ENCODE data around the gene TFCP2L1.

The TFCP2L1 gene

GRCh38 chr2:121175326-121175725 lies 109.7 kb downstream of the TFCP2L1 start:
- Histone ChIP-seq H3K4me1 (ENCODE audit: control insufficient read depth, insufficient read depth, low read length) (no peaks in the 10 kb centered on the region), H3K4me3 (ENCODE audit: low read length) (no peak overlapping the region), H3K36me3 (ENCODE audit: control insufficient read depth, insufficient read depth, low read length) (no peaks in the 10 kb centered on the region), H3K27me3 (ENCODE audit: control insufficient read depth, insufficient read depth, low read length) (no peaks in the 10 kb centered on the region), H3K9ac (ENCODE audit: low read length) (no peak overlapping the region), H3K27ac (ENCODE audit: low read depth, low read length) (no peak overlapping the region)

- Histone ChIP-seq H3K36me3 (ENCODE audit: control insufficient read depth, insufficient read depth, low read length) (no peaks in the 10 kb centered on the region), H3K4me3 (ENCODE audit: low read length) (no peak overlapping the region), H3K27ac (ENCODE audit: low read depth, low read length) (no peak overlapping the region), H3K9ac (ENCODE audit: low read length) (no peak overlapping the region), H3K27me3 (ENCODE audit: control insufficient read depth, insufficient read depth, low read length) (no peaks in the 10 kb centered on the region), H3K4me1 (ENCODE audit: control insufficient read depth, insufficient read depth, low read length) (no peaks in the 10 kb centered on the region)
These were observed 111.2 kb downstream of the TFCP2L1 start for GRCh38 chr2:121173806-121174205.

- no peak overlapping the region for H3K27ac ChIP-seq (ENCODE audit: low read depth, low read length)
These were observed 111.9 kb downstream of the TFCP2L1 start for GRCh38 chr2:121173112-121173511.

GRCh38 chr2:121172456-121172855 lies 112.5 kb downstream of the TFCP2L1 start:
- Histone ChIP-seq H3K4me3 (ENCODE audit: low read length) (no peak overlapping the region), H3K4me1 (ENCODE audit: control insufficient read depth, insufficient read depth, low read length) (no peaks in the 10 kb centered on the region), H3K9ac (ENCODE audit: low read length) (no peak overlapping the region), H3K27ac (ENCODE audit: low read depth, low read length) (no peak overlapping the region), H3K27me3 (ENCODE audit: control insufficient read depth, insufficient read depth, low read length) (no peaks in the 10 kb centered on the region), H3K36me3 (ENCODE audit: control insufficient read depth, insufficient read depth, low read length) (no peaks in the 10 kb centered on the region)

More at GRCh38 chr2:121173112-121173511, 111.9 kb downstream of the TFCP2L1 start:
- no peak overlapping the region for H3K9ac ChIP-seq (ENCODE audit: low read length)
- H3K4me3 ChIP-seq (ENCODE audit: low read length): no peak overlapping the region
- no peaks in the 10 kb centered on the region for H3K4me1 ChIP-seq (ENCODE audit: control insufficient read depth, insufficient read depth, low read length)
- no peaks in the 10 kb centered on the region for H3K27me3 ChIP-seq (ENCODE audit: control insufficient read depth, insufficient read depth, low read length)
- H3K36me3 ChIP-seq (ENCODE audit: control insufficient read depth, insufficient read depth, low read length): no peaks in the 10 kb centered on the region

GRCh38 chr2:121171625-121172119 lies 113.3 kb downstream of the TFCP2L1 start:
- Histone ChIP-seq H3K36me3 (ENCODE audit: control insufficient read depth, insufficient read depth, low read length) (no peaks in the 10 kb centered on the region), H3K27ac (ENCODE audit: low read depth, low read length) (no peak overlapping the region), H3K4me1 (ENCODE audit: control insufficient read depth, insufficient read depth, low read length) (no peaks in the 10 kb centered on the region), H3K9ac (ENCODE audit: low read length) (no peak overlapping the region), H3K27me3 (ENCODE audit: control insufficient read depth, insufficient read depth, low read length) (no peaks in the 10 kb centered on the region), H3K4me3 (ENCODE audit: low read length) (no peak overlapping the region)

- Histone ChIP-seq H3K9ac (ENCODE audit: low read length) (no peak overlapping the region), H3K27ac (ENCODE audit: low read depth, low read length) (no peak overlapping the region), H3K4me1 (ENCODE audit: control insufficient read depth, insufficient read depth, low read length) (no peaks in the 10 kb centered on the region), H3K4me3 (ENCODE audit: low read length) (no peak overlapping the region), H3K36me3 (ENCODE audit: control insufficient read depth, insufficient read depth, low read length) (no peaks in the 10 kb centered on the region), H3K27me3 (ENCODE audit: control insufficient read depth, insufficient read depth, low read length) (no peaks in the 10 kb centered on the region)
These were observed 114.4 kb downstream of the TFCP2L1 start for GRCh38 chr2:121170577-121170976.

GRCh38 chr2:121167411-121167810 lies 117.6 kb downstream of the TFCP2L1 start:
- H3K4me3 ChIP-seq (ENCODE audit: low read length): no peak overlapping the region
- H3K36me3 ChIP-seq (ENCODE audit: control insufficient read depth, insufficient read depth, low read length): no peaks in the 10 kb centered on the region
- H3K9ac ChIP-seq (ENCODE audit: low read length): no peak overlapping the region
- no peak overlapping the region for H3K27ac ChIP-seq (ENCODE audit: low read depth, low read length)
- no peaks in the 10 kb centered on the region for H3K4me1 ChIP-seq (ENCODE audit: control insufficient read depth, insufficient read depth, low read length)
- no peaks in the 10 kb centered on the region for H3K27me3 ChIP-seq (ENCODE audit: control insufficient read depth, insufficient read depth, low read length)

Measured in rectal smooth muscle tissue (tissue), 1 donor.